ENCODE results near the gene SPNS2. TPM values are rescaled to one million over a fixed set of nuclear protein-coding genes. Genes with fewer than 3 reads are reported as not detected.

The SPNS2 gene
- total and polyA plus RNA-seq, 2 donors (not counting 1 experiment from before 2014, with no cell fraction given), result 0.48 TPM; not detected in 1

DNA sequence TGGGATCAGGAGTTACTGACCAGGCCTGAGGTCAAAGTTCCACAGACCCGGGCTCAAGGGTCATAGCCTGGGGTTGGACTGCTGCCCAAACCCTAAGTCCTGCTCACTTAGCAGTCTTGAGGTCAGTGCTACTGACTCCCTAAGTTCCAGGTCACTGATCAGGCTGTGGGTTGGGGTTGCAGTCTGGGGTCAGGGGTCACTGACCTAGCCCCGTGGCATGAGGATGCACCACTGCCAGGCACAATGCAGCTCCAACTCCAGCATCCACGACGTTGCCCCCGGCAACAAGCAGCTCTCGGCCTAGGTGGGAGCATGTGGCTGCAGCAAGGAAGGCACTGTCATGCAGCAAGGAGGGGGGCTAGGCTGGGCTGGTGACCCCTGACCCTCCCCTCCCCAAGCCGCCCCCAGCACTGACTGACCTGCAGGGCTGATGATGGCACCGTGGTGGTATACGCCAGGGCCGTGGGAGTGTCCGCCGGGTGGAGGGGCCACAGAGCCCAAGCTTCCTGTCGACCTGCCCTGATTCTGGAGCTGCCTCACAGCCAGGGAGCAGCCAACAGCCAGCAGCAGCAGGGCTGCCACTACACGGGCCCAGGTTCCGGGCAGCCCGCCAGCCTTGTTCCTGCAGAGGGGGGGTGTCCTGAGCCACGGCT, 60.6 kb downstream of the SPNS2 start:
- WGBS (ENCODE audit: insufficient coverage), result 92% methylated on average over 16 of the region's 17 CpGs
- Histone ChIP-seq H3K4me3 (ENCODE audit: control extremely low read depth in 1 of 5, extremely low read depth in 1 of 5, insufficient read depth in 1 of 5, low read depth in 2 of 5, low read length in 4 of 5) (no peak overlapping the region), H3K36me3 (replicated peaks in 1 of 2; ENCODE audit: control extremely low read depth in 1 of 2, control insufficient read depth in 1 of 2, extremely low read depth in 1 of 2, insufficient read depth in 2 of 2, low read length in 1 of 2) (no peaks in the 10 kb centered on the region), H3K27me3 (replicated peaks in 1 of 4; ENCODE audit: control extremely low read depth in 1 of 4, control insufficient read depth in 3 of 4, insufficient read depth in 4 of 4, low read length in 3 of 4) (no peaks in the 10 kb centered on the region), H4K20me1 (ENCODE audit: control insufficient read depth, insufficient read depth, low read length, poor library complexity, severe bottlenecking) (peaks cover 6% of the 10 kb centered on the region), H2AFZ (ENCODE audit: insufficient read depth, low read depth, low read length, poor library complexity, severe bottlenecking) (no peak overlapping the region), H3K27ac (ENCODE audit: low read length in 2 of 2) (no peak overlapping the region), H3K79me2 (ENCODE audit: control insufficient read depth, insufficient read depth, low read length) (peaks cover 9% of the 10 kb centered on the region), H3K9ac (ENCODE audit: low read length) (no peak overlapping the region), H3K4me2 (replicated peaks; ENCODE audit: low read depth, low read length, poor library complexity, severe bottlenecking) (no peak overlapping the region), H3K9me3 (ENCODE audit: control extremely low read depth in 1 of 3, control insufficient read depth in 2 of 3, insufficient read depth in 1 of 3, low read length in 2 of 3) (no peaks in the 10 kb centered on the region), H3K4me1 (ENCODE audit: control insufficient read depth in 2 of 2, insufficient read depth in 2 of 2, low read length in 2 of 2) (peaks cover 22 to 26% of the 10 kb centered on the region in 2 donors)
- POLR2A ChIA-PET, result no interaction called here
- no peak for DNase-seq
- H3K4me1 Mint-ChIP-seq, result peaks cover 34% of the 10 kb centered on the region
- CTCF ChIA-PET, result no interaction called here
- no peaks in the 10 kb centered on the region for H3K9me3 Mint-ChIP-seq (ENCODE audit: insufficient read depth)
- H3K27me3 Mint-ChIP-seq, result no peaks in the 10 kb centered on the region
- no peak for ATAC-seq (ENCODE audit: low read depth)
- intact Hi-C loops (cut with micrococcal nuclease), result no loop called here
- no peak overlapping the region for H3K4me3 Mint-ChIP-seq
- TF ChIP-seq EZH2 (IDR thresholded peaks at IDR 0.05; ENCODE audit: borderline replicate concordance, insufficient read depth, low read depth, low read length, poor library complexity, severe bottlenecking), result no peak
- TF ChIP-seq, protein P1, sequence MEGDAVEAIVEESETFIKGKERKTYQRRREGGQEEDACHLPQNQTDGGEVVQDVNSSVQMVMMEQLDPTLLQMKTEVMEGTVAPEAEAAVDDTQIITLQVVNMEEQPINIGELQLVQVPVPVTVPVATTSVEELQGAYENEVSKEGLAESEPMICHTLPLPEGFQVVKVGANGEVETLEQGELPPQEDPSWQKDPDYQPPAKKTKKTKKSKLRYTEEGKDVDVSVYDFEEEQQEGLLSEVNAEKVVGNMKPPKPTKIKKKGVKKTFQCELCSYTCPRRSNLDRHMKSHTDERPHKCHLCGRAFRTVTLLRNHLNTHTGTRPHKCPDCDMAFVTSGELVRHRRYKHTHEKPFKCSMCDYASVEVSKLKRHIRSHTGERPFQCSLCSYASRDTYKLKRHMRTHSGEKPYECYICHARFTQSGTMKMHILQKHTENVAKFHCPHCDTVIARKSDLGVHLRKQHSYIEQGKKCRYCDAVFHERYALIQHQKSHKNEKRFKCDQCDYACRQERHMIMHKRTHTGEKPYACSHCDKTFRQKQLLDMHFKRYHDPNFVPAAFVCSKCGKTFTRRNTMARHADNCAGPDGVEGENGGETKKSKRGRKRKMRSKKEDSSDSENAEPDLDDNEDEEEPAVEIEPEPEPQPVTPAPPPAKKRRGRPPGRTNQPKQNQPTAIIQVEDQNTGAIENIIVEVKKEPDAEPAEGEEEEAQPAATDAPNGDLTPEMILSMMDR (IDR thresholded peaks at IDR 0.05), result no peak
- H3K27ac Mint-ChIP-seq, result no peak overlapping the region

DNA sequence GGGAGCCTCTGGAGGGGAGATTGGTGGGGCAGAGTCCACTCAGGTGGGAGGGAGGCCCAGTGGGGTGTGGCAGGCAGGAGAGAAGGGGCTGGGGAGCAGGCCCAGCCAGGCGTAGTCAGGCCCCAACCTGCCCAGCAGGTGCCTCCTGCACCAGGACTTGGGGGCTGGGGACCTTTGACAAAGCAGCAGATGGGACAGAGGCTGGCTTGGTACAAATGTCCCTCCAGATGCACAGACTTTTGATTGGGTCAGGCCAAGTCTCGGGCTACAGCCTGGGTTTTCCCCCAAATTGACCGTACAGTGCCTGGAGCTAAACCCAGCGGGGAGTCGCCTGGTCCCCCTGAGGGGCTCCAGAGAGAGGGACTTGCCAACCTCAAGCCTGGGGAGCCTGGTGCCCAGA, 61.3 kb downstream of the SPNS2 start:
- no peaks in the 10 kb centered on the region for H3K9me3 Mint-ChIP-seq (ENCODE audit: insufficient read depth)
- ATAC-seq (ENCODE audit: low read depth) (no peak), DNase-seq (no peak)
- H3K4me1 Mint-ChIP-seq, result peaks cover 28% of the 10 kb centered on the region
- TF ChIP-seq, protein P1 (IDR thresholded peaks at IDR 0.05), result no peak
- ChIA-PET POLR2A (no interaction called here), CTCF (no interaction called here)
- no peak overlapping the region for H3K4me3 ChIP-seq (ENCODE audit: control extremely low read depth in 1 of 5, extremely low read depth in 1 of 5, insufficient read depth in 1 of 5, low read depth in 2 of 5, low read length in 4 of 5)
- H3K27me3 ChIP-seq (replicated peaks in 1 of 4; ENCODE audit: control extremely low read depth in 1 of 4, control insufficient read depth in 3 of 4, insufficient read depth in 4 of 4, low read length in 3 of 4), result no peaks in the 10 kb centered on the region
- no peak overlapping the region for H3K4me3 Mint-ChIP-seq
- no peak overlapping the region for H3K9ac ChIP-seq (ENCODE audit: low read length)
- no peaks in the 10 kb centered on the region for H3K27me3 Mint-ChIP-seq
- no peaks in the 10 kb centered on the region for H3K36me3 ChIP-seq (replicated peaks in 1 of 2; ENCODE audit: control extremely low read depth in 1 of 2, control insufficient read depth in 1 of 2, extremely low read depth in 1 of 2, insufficient read depth in 2 of 2, low read length in 1 of 2)
- no peak overlapping the region for H3K27ac ChIP-seq (ENCODE audit: low read length in 2 of 2)
- H3K9me3 ChIP-seq (ENCODE audit: control extremely low read depth in 1 of 3, control insufficient read depth in 2 of 3, insufficient read depth in 1 of 3, low read length in 2 of 3), result no peaks in the 10 kb centered on the region
- H3K4me1 ChIP-seq (ENCODE audit: control insufficient read depth in 2 of 2, insufficient read depth in 2 of 2, low read length in 2 of 2), result peaks cover 17 to 19% of the 10 kb centered on the region in 2 donors
- peaks cover 2% of the 10 kb centered on the region for H3K79me2 ChIP-seq (ENCODE audit: control insufficient read depth, insufficient read depth, low read length)
- intact Hi-C loops (cut with micrococcal nuclease), result loop anchor here (10.0 kb wide), 3 partner anchors 145 to 345 kb away; partner anchors contain the start of genes PELP1 and PSMB6
- 92% methylated on average over 5 of the region's 5 CpGs for WGBS (ENCODE audit: insufficient coverage)
- H2AFZ ChIP-seq (ENCODE audit: insufficient read depth, low read depth, low read length, poor library complexity, severe bottlenecking), result no peak overlapping the region
- H4K20me1 ChIP-seq (ENCODE audit: control insufficient read depth, insufficient read depth, low read length, poor library complexity, severe bottlenecking), result no peaks in the 10 kb centered on the region
- no peak overlapping the region for H3K27ac Mint-ChIP-seq
- H3K4me2 ChIP-seq (replicated peaks; ENCODE audit: low read depth, low read length, poor library complexity, severe bottlenecking), result no peak overlapping the region

Data from B cell (primary cell).